GM18526 (cell line): ENCODE results near the gene COPS7A.
A peak's percentile ranks its signal among the peaks of the same experiment; 100 is the strongest.

Source experiments
- POLR2A ChIP-seq: IDR thresholded peaks from 3 replicates; pipeline ENCODE4 v1.6.1; 2011; ENCODE audit not compliant: insufficient read length; ENCODE audit errors: extremely low read depth

The COPS7A gene

DNA sequence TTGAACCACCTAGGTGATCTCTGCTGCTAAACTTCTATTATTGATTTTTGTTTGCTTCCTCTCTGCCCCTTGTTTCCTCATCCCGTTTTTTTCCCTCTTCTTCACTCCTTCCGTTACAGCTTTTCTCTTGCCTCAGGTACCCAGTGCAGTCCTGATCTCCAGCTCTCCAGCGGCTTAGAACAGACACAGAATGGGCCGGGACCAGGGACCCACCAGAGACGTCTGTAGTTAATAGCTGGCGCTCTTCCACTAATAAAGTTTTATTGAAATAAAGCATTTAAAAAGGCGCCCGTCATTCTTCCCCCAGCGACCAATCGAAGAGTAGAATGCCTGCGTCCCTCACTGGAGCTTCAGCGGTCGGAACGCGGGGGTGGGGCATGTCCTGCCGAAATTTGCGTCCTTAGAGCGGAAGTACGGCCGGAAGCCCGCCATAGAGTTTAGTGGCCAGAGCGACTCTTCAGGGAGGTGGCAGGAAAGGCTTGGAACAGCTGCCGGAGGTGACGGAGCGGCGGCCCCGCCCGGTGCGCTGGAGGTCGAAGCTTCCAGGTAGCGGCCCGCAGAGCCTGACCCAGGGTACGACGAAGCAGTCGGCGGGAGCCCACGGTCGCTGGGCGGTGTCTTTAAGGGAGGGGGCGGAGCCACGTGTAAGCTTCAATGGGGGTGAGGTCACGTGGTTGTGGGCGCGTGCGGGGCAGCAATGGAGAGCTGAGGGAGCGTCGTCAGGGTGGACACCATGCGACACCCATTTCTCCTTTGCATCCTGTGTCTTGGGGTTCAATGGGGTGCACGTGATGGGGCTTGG lies at the start of gene COPS7A:
TSS of gene COPS7A (plus strand) at position 440 of the 802 bp plus-strand sequence. CDS start 611 bp downstream, outside the sequence.
- peak; percentile 71 for TF ChIP-seq POLR2A

DNA sequence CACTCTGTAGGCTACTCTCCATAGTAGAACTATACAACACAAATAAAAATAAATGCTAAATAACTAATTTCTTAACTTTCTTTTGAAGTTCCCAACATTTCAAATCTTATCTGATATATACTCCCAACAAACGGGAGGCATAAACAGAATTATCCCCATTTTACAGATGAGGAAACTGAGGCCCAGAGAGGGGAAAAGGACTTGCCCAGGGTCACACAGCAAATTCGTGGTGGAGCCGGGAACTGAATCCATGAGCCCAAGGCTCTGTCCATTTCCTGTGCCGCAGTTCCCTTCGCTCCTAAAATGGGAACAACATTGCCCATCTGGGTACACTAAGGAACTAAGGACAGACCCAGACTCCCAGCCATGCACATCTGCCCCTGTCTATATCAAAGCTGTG lies 46.9 kb upstream of the COPS7A start:
- no peak for TF ChIP-seq POLR2A

DNA sequence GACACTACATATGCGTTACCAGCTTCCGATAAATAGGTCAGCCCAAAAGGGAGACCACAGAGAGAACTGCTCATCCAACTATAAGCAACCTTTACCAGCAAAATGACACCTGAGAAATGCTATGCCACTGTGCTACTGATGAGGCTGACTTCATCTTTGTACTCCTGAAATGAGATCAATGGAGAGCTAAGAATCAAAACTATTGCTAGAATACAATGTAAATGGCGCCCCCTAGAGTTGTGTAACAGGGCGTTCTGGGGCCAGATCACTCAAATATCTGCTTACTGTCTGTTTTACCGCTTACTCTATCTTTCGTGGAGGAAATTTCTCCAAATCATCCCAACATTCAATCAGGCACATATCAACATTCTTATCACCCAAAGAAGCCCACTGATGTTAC lies 39.2 kb upstream of the COPS7A start:
- TF ChIP-seq POLR2A: no peak

DNA sequence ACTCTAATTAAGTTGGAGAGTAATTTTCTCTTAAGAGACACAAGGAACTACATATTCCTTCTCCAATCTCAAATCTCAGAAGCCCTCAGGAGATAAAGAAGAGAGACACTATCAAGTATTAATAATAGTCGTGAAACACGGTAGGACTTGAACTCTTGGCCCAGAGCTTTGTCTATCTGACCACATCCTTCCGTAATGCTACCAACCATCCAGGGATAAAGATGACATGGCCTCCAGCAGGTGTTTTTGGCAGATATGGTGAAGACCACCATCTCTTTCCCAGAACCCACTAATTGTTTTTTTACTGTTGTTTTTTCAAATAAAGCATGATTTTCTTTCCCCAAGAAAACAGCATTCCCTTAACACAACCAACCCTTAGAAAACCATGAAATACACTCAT lies 38.0 kb upstream of the COPS7A start:
- TF ChIP-seq POLR2A: no peak

- no peak for TF ChIP-seq POLR2A
These were observed 35.3 kb upstream of the COPS7A start for GRCh38 chr12:6688543-6688998.

DNA sequence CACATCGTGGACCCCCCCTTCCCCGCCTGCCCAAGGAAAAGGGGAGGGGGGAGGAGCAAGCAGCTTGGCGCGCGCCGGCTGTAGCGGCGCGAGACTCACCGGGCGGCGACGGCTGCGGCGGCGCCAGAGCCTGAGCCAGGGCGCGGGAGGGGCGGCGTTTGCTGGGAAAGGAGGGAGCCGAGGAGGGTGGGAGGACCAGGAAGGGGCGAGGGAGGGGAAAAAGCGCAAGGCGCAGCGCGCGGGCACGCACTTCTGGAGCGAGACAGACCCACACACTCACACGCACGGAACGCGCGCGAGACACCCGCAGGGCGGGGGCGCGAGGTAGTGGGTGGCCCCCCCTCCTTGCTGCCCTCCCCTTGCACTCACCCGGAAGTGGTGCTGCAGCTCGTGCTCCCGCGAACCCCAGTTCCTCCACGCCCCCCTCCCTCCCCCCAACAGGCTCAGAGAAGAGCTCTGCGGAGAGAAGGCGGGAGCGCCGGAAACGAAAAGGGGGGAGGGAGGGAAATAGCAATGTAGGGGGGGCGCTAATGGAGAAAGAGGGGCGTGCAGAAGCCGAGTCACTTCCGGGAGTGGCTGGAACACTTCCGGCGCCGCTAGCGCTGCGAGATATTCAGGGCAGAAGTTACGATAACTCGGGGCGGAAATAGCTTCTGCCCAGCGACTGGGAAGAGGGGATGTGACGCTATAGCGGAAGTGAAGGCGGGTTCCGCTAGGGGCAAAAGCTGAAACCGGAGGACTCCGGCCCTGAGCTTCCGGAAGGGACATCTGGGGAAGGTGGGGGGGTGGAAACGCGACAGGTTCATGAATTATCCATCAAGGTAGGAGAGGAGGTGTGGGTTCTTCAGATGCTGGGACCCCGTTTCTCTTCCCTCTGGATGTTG lies 34.6 kb upstream of the COPS7A start, which contains the start of gene ZNF384:
TSS of gene ZNF384 (minus strand) at position 377 of the 884 bp plus-strand sequence. CDS start 9,855 bp downstream, outside the sequence.
- TF ChIP-seq POLR2A: peak; percentile 70

- no peak for TF ChIP-seq POLR2A
These were observed 32.4 kb upstream of the COPS7A start for GRCh38 chr12:6691473-6691872.

- no peak for TF ChIP-seq POLR2A
These were observed 31.0 kb upstream of the COPS7A start for GRCh38 chr12:6692888-6693287.

DNA sequence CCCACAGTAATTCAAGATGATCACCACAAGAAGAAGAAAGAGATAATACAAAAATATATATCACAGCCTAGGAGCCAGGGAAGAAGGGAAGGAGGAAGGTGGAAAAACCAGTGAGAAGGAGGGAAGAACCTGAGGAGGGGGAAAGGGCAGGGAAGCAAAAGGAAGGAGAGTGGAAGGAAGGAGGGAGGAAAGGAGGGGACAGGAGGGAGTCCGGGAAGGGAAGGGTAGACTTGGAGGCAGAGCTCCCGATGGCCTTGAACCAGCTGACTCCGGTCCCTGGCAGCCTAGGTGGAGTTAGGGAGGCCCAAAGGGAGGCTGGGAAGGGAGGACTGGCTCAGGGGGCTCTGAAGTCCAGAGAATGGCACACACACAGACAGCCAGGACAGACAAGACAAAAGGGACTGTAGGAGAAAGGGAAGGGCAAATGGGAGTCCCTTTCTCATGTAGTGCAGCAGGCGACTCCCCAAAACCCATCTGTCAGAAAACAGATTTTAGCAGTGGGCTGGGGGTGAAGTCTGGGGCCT lies 30.0 kb upstream of the COPS7A start:
- no peak for TF ChIP-seq POLR2A

- no peak for TF ChIP-seq POLR2A
These were observed 29.1 kb upstream of the COPS7A start for GRCh38 chr12:6694701-6695100.

DNA sequence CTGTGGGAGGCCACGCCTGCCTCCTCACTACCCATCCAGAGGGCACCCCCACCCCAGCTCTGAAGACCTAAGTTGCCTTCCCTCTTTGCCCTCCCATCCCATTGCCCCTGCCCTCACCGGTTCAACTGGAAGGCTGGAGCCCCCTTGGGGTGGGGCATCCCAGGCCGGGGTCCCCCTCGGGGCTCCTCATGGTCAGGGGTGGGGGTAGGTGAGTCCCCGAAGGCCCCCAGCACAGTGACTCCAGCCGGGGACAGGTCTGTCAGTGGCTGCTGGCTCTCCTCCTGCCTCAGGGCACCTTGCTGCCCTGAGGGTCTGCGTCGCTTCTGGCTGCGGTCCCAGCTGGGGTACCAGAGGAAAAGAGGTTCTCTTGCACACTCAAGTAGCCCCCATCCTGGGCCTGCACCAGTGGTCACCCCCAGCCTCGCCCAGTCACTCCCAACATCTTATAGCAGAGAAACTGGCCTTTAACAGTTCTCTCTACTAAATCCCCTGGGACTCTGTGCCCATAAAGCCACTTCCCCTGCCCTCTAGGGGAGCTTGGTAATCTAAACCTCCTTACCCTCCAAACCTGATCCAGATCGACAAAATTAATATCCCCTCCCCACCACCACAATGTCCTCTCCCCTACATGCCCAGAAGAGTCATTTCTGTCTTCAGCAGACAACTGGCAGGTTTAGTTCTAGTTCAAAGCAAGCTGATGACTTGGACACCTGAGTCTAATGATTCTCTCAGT lies 28.4 kb upstream of the COPS7A start:
- TF ChIP-seq POLR2A: no peak

DNA sequence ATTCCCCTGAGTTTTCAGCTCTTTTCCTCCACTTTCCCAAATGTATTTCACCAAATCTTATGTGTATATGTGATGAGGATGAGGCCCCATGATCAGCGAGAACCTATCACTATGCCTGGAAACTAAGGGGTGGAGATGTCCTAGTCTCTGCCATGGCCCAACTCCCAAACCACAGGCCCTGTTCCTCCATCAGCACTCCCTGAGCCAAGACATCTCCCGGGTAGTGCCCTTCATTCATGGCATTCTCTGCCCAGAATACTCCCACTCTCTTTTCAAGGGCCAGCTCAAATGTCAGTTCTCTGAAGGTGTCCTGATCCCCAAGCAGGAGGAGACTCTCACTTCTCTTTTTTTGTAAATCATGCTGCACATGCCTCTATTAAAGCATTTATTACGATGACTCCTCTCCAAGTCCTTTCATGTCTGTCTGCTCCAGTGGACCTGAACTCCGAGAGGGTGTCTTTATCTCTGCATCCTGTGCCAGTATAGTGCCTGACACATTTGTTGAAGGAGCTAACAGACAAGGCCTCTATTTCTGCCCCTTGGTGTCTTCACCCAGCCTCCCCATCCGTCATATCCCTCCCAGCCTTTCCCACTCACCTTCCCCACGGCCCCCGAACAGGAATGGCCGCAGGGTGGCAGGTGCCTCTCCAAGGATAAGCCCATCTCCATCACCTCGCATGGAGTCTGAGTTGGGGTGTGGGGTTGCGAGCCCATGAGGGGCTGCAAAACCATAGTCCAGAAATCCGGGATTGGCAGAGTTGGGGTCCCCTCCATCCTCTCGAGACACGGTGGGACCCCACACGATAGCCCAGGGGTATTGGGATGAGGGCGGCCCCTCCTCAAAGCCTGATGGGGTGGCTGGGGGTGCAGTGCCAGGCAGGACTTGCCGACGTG lies 26.9 kb upstream of the COPS7A start:
- no peak for TF ChIP-seq POLR2A

DNA sequence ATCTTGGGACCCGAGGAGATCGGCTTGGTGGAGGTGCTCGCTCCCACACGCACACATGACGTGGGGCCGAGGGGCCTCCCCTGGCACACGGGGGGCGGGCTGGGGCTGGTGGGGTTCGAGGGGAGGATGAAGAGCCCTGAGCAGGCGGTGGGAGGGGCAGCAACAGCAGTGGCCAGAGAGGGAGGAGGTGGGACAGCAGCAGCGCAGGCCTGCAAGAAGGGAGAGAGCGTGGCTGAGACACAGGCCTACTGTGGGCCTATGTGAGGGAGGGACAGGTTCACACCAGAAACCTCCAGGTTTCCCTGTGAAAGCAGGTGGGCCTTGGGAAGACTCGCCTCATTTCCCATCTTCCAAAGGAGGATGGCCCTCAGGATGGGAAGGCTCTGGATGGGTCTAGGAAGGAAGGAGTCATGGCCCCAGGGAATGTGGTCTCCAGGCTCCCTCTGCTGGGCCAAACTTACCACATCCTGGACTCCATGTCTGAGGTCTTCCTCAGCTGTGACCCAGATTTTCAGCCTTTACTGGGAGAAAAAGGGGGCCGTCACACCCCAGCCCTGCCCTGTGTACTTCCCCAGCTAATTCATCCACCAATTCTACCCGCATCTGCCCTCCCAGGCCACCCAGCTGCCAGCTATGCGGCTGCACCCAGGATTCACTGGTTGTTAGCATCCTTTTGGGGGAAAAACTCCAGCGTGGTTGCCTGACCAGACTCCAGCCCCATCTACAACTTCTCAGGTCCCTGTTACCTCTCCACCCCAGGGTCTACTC lies 26.1 kb upstream of the COPS7A start:
- no peak for TF ChIP-seq POLR2A

DNA sequence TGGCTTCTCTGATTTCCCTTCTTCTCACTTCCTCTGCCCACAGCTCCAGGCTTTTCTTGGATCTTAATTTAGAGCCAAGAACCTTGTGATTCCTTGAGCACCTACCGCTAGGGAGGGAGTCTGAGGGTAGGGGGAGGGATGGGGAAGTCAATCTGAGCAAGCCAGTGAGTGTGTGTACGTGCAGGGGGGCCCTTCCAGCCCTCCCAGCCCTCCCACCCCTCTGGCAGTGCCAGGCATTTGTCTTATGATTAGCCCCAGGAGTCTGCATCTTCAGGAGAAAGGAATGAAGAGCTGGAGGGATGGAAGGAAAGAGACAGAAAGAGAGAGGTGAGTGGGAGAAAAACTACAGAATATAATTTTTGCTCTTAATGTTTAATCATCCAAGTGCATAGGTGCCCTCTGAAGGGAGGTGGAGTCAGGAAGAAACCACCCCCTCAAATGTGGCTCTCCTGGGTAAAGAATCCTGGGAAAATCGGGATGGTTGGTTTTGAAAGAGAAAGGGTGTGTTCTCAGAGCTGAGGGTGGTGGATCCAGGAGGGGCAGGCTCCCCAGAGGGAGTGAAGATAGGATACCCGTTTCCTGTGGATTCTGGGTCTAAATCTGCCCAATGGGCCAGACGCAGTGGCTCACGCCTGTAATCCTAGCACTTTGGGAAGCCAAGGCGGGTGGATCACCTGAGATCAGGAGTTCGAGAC lies 25.3 kb upstream of the COPS7A start:
- no peak for TF ChIP-seq POLR2A
